ENCODE data around the gene ELANE.

ELANE gene

DNA sequence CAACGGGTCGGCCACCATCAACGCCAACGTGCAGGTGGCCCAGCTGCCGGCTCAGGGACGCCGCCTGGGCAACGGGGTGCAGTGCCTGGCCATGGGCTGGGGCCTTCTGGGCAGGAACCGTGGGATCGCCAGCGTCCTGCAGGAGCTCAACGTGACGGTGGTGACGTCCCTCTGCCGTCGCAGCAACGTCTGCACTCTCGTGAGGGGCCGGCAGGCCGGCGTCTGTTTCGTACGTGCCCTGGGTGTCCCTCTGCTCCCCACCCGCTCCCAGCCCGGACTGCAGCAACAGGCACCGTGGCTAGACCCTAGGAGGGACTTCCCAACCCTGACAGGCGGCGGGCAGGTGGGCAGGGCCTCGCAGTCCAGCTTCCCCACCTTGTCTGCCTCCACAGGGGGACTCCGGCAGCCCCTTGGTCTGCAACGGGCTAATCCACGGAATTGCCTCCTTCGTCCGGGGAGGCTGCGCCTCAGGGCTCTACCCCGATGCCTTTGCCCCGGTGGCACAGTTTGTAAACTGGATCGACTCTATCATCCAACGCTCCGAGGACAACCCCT lies 3.5 kb downstream of the ELANE start:
- no peak overlapping the region for H3K4me3 ChIP-seq (ENCODE audit: extremely low read depth, insufficient read depth, low read length, poor library complexity, severe bottlenecking)
- H3K9me3 ChIP-seq (ENCODE audit: control insufficient read depth, low read length), result no peaks in the 10 kb centered on the region
- WGBS, 2 experiments (ENCODE audit: insufficient coverage in 2 of 2), result 75 to 76% methylated on average over 27 to 38 of the region's 40 CpGs
- H3K27ac ChIP-seq (ENCODE audit: low read depth, low read length, severe bottlenecking), result no peak overlapping the region
- H3K4me1 ChIP-seq (ENCODE audit: control insufficient read depth, insufficient read depth, low read length, poor library complexity, severe bottlenecking), result no peaks in the 10 kb centered on the region
- H3K36me3 ChIP-seq (ENCODE audit: control insufficient read depth, insufficient read depth, low read length), result no peaks in the 10 kb centered on the region

DNA sequence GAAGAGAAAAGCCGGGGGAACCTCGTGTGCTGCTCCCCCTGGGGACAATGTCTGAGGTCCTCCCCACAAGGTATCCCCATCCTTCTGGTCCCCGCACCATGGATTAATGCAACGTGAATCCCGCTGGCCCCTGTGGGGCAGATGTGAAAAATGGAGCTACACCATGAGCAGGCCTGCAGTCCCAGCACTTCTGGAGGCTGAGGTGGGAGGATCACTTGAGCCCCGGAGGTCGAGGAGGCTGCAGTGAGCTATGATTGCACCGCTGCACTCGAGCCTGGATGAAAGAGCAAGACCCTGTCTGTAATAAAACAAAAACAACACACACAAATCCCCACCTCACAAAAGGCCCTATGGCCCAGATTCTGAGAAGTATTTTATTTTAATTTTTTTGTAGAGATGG lies 6.2 kb downstream of the ELANE start:
- 73 to 74% methylated on average over 5 to 7 of the region's 9 CpGs for WGBS, 2 experiments (ENCODE audit: insufficient coverage in 2 of 2)
- Histone ChIP-seq H3K27ac (ENCODE audit: low read depth, low read length, severe bottlenecking) (no peak overlapping the region), H3K9me3 (ENCODE audit: control insufficient read depth, low read length) (no peaks in the 10 kb centered on the region), H3K4me1 (ENCODE audit: control insufficient read depth, insufficient read depth, low read length, poor library complexity, severe bottlenecking) (no peaks in the 10 kb centered on the region), H3K36me3 (ENCODE audit: control insufficient read depth, insufficient read depth, low read length) (no peaks in the 10 kb centered on the region), H3K4me3 (ENCODE audit: extremely low read depth, insufficient read depth, low read length, poor library complexity, severe bottlenecking) (no peak overlapping the region)

DNA sequence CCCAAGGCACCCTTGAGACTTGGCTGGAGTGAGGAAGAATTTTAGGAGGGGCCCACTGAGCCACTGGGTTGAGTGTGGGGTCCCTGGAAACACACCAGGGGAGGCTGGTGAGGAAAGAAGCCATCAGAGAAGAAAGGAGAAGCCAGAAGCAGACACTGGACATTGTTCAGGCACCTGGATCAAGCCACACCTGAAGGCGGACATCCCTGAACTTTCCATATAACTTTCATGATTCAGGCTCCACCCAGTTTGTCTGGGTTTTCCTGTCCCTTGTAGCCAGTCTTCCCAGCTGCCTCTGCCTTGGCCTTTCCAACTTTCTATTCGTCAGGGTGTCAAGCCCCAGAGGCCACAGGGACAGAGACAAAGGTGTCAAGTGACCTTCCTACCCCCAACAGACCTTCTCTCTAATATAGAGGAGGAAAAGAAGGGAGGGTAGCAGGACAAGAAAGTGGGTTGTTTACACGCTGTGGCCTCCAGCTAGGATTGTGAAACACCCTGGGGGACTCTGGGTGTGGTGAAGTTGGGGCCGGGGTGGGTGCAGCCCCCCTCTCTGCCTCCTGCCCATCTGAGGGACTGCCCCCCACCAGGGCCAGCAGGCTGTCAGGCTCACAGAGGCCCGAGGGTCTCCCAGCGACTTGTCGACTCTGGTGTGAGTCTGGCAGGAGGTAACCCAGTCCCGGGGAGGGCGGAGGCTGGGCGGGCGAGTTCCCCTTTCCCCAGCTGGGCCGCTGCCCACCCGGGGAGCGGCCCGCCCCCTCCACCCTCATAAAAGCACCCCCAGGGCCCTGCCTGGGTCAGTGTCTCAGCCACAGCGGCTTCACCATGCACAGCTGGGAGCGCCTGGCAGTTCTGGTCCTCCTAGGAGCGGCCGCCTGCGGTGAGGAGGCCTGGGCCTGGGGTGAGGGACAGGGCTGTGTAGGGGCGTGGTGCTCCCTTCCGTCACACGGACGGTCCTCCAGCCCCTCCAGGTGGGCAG lies 7.1 kb downstream of the ELANE start, which contains the start of gene CFD:
TSS of gene CFD (plus strand) at position 797 of the 976 bp plus-strand sequence. CDS start at position 823, 26 bp downstream.
- H3K36me3 ChIP-seq (ENCODE audit: control insufficient read depth, insufficient read depth, low read length), result no peaks in the 10 kb centered on the region
- no peak within 1 kb of the TSS for H3K27ac ChIP-seq (ENCODE audit: low read depth, low read length, severe bottlenecking)
- H3K9me3 ChIP-seq (ENCODE audit: control insufficient read depth, low read length), result no peaks in the 10 kb centered on the region
- H3K4me1 ChIP-seq (ENCODE audit: control insufficient read depth, insufficient read depth, low read length, poor library complexity, severe bottlenecking), result no peaks in the 10 kb centered on the region
- H3K4me3 ChIP-seq (ENCODE audit: extremely low read depth, insufficient read depth, low read length, poor library complexity, severe bottlenecking), result peak within 1 kb of the TSS; percentile 25
- 67 to 75% methylated on average over 13 to 22 of the region's 24 CpGs for WGBS, 2 experiments (ENCODE audit: insufficient coverage in 2 of 2)

DNA sequence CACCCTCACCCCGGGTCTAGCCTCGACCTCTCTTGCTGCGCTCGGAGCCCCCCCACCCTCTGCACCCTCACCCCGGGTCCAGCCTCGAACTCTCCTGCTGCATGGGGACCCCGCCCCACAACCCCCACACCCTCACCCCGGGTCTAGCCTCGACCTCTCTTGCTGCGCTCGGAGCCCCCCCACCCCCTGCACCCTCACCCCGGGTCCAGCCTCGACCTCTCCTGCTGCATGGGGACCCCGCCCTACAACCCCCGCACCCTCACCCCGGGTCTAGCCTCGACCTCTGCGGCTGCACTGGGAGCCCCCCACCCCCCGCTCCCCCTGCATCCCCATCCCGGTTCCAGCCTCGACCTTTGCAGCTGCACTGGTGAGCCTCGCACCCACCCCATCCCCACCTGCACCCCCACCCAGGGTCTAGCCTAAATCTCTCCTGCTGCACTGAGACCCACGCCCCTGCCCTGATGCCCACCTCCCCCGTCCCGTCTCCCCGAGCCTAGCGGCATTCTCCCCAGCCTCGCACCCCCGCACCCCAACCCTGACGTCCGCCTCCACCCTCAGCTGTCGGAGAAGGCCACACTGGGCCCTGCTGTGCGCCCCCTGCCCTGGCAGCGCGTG lies 9.1 kb downstream of the ELANE start:
- no peak overlapping the region for H3K4me3 ChIP-seq (ENCODE audit: extremely low read depth, insufficient read depth, low read length, poor library complexity, severe bottlenecking)
- no peaks in the 10 kb centered on the region for H3K36me3 ChIP-seq (ENCODE audit: control insufficient read depth, insufficient read depth, low read length)
- H3K4me1 ChIP-seq (ENCODE audit: control insufficient read depth, insufficient read depth, low read length, poor library complexity, severe bottlenecking), result no peaks in the 10 kb centered on the region
- H3K9me3 ChIP-seq (ENCODE audit: control insufficient read depth, low read length), result no peaks in the 10 kb centered on the region
- 57 to 65% methylated on average over 9 to 16 of the region's 35 CpGs for WGBS, 2 experiments (ENCODE audit: insufficient coverage in 2 of 2)
- no peak overlapping the region for H3K27ac ChIP-seq (ENCODE audit: low read depth, low read length, severe bottlenecking)

DNA sequence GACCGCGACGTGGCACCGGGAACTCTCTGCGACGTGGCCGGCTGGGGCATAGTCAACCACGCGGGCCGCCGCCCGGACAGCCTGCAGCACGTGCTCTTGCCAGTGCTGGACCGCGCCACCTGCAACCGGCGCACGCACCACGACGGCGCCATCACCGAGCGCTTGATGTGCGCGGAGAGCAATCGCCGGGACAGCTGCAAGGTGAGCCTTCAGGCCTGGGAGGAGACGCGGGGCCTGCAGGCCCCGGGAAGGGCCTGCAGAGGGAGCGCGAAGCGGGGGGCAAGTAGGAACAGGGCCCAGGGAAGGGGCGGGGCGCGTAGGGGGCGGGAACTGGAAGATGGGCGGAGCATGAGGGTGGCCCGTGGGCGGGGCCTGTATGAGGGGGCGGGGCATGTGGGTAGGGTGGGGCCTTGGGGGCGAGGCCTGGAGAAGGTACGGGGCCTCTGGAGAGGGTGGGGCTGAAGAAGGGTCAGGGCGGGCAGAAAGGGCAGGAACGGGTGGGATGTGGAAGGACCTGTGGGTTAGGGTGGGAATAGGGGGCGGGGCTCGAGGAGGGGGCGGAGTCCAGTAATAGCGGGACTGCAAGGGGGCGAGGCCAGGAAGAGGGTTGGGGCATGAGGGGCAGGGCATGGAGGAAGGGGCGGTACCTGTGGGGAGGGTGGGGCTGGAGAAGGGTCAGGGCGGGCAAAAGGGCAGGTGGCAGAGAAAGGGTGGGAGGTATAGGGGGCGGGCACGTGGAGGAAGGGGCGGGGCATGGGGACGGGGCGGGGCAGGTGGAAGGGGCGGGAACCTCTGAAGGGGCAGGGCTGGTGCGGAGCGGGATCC lies 9.9 kb downstream of the ELANE start:
- 19 to 20% methylated on average over 43 to 47 of the region's 60 CpGs for WGBS, 2 experiments (ENCODE audit: insufficient coverage in 2 of 2)
- H3K9me3 ChIP-seq (ENCODE audit: control insufficient read depth, low read length), result no peaks in the 10 kb centered on the region
- peaks cover under 1% of the 10 kb centered on the region for H3K36me3 ChIP-seq (ENCODE audit: control insufficient read depth, insufficient read depth, low read length)
- no peak overlapping the region for H3K27ac ChIP-seq (ENCODE audit: low read depth, low read length, severe bottlenecking)
- H3K4me1 ChIP-seq (ENCODE audit: control insufficient read depth, insufficient read depth, low read length, poor library complexity, severe bottlenecking), result no peaks in the 10 kb centered on the region
- H3K4me3 ChIP-seq (ENCODE audit: extremely low read depth, insufficient read depth, low read length, poor library complexity, severe bottlenecking), result no peak overlapping the region

DNA sequence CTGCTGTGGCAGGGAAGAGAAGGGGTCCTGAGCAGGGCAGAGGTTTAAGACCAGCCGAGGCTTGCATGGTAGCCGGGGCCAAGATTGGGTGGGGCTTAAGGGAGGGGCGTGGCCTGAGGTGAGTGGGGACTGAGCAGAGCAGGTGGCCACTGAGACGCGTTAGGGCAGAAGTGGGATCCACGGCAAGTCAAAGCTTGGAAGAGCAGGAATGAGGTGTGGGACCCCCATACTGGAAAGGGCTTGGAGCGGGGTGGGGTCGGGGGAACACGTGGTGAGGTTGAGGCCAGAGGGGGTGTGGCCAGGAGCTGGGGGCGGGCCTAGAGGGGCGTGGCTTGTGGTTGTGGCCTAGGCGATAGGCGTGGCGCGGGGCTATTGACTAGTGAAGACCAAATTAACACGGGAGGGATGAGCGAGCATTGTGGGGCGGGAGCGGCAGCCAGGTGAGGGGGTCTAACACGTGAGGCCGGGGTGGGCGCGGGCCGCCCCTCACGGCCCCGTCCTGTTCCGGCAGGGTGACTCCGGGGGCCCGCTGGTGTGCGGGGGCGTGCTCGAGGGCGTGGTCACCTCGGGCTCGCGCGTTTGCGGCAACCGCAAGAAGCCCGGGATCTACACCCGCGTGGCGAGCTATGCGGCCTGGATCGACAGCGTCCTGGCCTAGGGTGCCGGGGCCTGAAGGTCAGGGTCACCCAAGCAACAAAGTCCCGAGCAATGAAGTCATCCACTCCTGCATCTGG lies 10.6 kb downstream of the ELANE start:
- 35 to 41% methylated on average over 42 of the region's 48 CpGs for WGBS, 2 experiments (ENCODE audit: insufficient coverage in 2 of 2)
- Histone ChIP-seq H3K27ac (ENCODE audit: low read depth, low read length, severe bottlenecking) (no peak overlapping the region), H3K36me3 (ENCODE audit: control insufficient read depth, insufficient read depth, low read length) (peaks cover 8% of the 10 kb centered on the region), H3K4me1 (ENCODE audit: control insufficient read depth, insufficient read depth, low read length, poor library complexity, severe bottlenecking) (no peaks in the 10 kb centered on the region), H3K4me3 (ENCODE audit: extremely low read depth, insufficient read depth, low read length, poor library complexity, severe bottlenecking) (no peak overlapping the region), H3K9me3 (ENCODE audit: control insufficient read depth, low read length) (no peaks in the 10 kb centered on the region)

DNA sequence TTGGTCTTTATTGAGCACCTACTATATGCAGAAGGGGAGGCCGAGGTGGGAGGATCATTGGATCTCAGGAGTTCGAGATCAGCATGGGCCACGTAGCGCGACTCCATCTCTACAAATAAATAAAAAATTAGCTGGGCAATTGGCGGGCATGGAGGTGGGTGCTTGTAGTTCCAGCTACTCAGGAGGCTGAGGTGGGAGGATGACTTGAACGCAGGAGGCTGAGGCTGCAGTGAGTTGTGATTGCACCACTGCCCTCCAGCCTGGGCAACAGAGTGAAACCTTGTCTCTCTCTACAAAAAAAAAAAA lies 11.2 kb downstream of the ELANE start:
- H3K4me3 ChIP-seq (ENCODE audit: extremely low read depth, insufficient read depth, low read length, poor library complexity, severe bottlenecking), result no peak overlapping the region
- H3K27ac ChIP-seq (ENCODE audit: low read depth, low read length, severe bottlenecking), result no peak overlapping the region
- H3K36me3 ChIP-seq (ENCODE audit: control insufficient read depth, insufficient read depth, low read length), result peaks cover 13% of the 10 kb centered on the region
- H3K4me1 ChIP-seq (ENCODE audit: control insufficient read depth, insufficient read depth, low read length, poor library complexity, severe bottlenecking), result no peaks in the 10 kb centered on the region
- WGBS, 2 experiments (ENCODE audit: insufficient coverage in 2 of 2), result 83 to 88% methylated on average over 1 to 3 of the region's 7 CpGs
- no peaks in the 10 kb centered on the region for H3K9me3 ChIP-seq (ENCODE audit: control insufficient read depth, low read length)

DNA sequence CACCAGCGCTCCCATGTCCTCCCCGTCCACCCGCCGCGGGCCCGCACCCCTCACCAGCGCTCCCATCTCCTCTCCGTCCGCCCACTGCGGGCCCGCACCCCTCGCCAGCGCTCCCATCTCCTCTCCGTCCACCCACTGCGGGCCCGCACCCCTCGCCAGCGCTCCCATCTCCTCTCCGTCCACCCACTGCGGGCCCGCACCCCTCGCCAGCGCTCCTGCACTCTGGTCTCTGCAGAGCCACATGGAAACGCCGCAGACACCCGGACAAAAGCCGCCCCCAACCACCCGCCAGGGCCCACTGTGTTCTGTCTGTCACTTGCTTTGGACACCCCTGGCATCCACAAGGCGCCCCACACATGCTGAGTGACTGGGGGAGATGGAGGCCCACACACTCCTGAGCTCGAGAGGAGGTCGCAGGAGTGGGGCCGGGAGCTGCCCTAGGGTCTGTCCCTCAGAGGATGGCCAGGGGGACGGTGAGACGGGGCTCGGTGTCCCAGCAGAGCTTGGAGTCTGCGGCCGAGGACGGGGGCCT lies 14.7 kb downstream of the ELANE start:
- Histone ChIP-seq H3K4me3 (ENCODE audit: extremely low read depth, insufficient read depth, low read length, poor library complexity, severe bottlenecking) (no peak overlapping the region), H3K9me3 (ENCODE audit: control insufficient read depth, low read length) (no peaks in the 10 kb centered on the region), H3K27ac (ENCODE audit: low read depth, low read length, severe bottlenecking) (no peak overlapping the region), H3K4me1 (ENCODE audit: control insufficient read depth, insufficient read depth, low read length, poor library complexity, severe bottlenecking) (peaks cover 10% of the 10 kb centered on the region), H3K36me3 (ENCODE audit: control insufficient read depth, insufficient read depth, low read length) (peaks cover 25% of the 10 kb centered on the region)
- WGBS, 2 experiments (ENCODE audit: insufficient coverage in 2 of 2), result 83 to 88% methylated on average over 18 to 30 of the region's 38 CpGs

DNA sequence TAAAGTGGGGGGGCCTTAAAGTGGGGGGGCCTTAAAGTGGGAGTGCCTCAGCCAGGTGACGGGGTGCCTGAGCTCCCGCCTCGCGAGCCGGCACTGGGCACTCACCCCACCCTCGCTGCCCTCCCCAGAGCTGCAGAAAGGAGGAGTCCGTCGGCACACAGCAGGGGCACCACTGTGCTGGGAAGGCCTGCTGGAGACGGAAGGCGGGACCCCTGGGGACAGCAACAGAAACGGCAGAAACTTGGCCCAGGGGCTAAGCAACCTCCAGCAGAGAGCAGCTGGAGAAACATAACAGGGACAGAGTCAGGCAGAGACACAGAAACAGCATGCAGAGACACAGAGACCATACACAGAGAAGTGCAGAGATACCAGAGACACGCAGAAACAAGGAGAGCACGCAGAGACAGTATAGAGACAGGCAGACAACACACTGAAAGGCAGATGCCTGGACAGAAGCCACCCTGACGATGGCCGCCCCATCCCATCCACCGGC lies 15.2 kb downstream of the ELANE start:
- peaks cover 10% of the 10 kb centered on the region for H3K4me1 ChIP-seq (ENCODE audit: control insufficient read depth, insufficient read depth, low read length, poor library complexity, severe bottlenecking)
- WGBS, 2 experiments (ENCODE audit: insufficient coverage in 2 of 2), result 65 to 75% methylated on average over 14 to 16 of the region's 16 CpGs
- no peaks in the 10 kb centered on the region for H3K9me3 ChIP-seq (ENCODE audit: control insufficient read depth, low read length)
- H3K36me3 ChIP-seq (ENCODE audit: control insufficient read depth, insufficient read depth, low read length), result peaks cover 28% of the 10 kb centered on the region
- no peak overlapping the region for H3K27ac ChIP-seq (ENCODE audit: low read depth, low read length, severe bottlenecking)
- H3K4me3 ChIP-seq (ENCODE audit: extremely low read depth, insufficient read depth, low read length, poor library complexity, severe bottlenecking), result no peak overlapping the region

Data from mesodermal cell (in vitro differentiated cells).